Transverse colon (tissue), 3 donors: ENCODE data around the gene CHMP3.

Source experiments
- EP300 ChIP-seq: sonication (generic); formaldehyde crosslinking; IDR thresholded peaks from one replicate; pipeline ENCODE4 v1.6.1; 2017; ENCODE audit warnings: antibody characterized with exemption, low read depth
- TF ChIP-seq, protein P1 (sequence below), 5 experiments: fragments of 200-600 bp in 3 of 5; fragments of 450-650 bp in 2 of 5; sonication (generic) in 3 of 5; IDR thresholded peaks; 1 replicate in 2 of 5; 2 replicates in 3 of 5; pipeline ENCODE4 v1.5.1; 2016 to 2017; ENCODE audit warnings: antibody characterized with exemption in 5 of 5, inconsistent platforms in 3 of 5, mild to moderate bottlenecking in 2 of 5, moderate library complexity in 1 of 5

- no peak for TF ChIP-seq EP300
- TF ChIP-seq, protein P1, sequence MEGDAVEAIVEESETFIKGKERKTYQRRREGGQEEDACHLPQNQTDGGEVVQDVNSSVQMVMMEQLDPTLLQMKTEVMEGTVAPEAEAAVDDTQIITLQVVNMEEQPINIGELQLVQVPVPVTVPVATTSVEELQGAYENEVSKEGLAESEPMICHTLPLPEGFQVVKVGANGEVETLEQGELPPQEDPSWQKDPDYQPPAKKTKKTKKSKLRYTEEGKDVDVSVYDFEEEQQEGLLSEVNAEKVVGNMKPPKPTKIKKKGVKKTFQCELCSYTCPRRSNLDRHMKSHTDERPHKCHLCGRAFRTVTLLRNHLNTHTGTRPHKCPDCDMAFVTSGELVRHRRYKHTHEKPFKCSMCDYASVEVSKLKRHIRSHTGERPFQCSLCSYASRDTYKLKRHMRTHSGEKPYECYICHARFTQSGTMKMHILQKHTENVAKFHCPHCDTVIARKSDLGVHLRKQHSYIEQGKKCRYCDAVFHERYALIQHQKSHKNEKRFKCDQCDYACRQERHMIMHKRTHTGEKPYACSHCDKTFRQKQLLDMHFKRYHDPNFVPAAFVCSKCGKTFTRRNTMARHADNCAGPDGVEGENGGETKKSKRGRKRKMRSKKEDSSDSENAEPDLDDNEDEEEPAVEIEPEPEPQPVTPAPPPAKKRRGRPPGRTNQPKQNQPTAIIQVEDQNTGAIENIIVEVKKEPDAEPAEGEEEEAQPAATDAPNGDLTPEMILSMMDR (IDR thresholded peaks at IDR 0.05) = no peak
Observed at GRCh38 chr2:86470890-86471289, 92.4 kb downstream of the CHMP3 start.
